Endothelial cell of umbilical vein (primary cell): ENCODE data around the gene LRRC3C. TPM values are rescaled to one million over a fixed set of nuclear protein-coding genes. Genes with fewer than 3 reads are reported as not detected.

Experiments used
- BruUV-seq: library from RNA; stranded (reverse); fragments of 400-500 nt; replicated peaks from 2 replicates; lab custom pipeline; 2021; lab: Mats Ljungman, UMichigan
- CTCF ChIA-PET: fragments of 300-600, 350-600 bp; sonication (Branson Sonifier 250); formaldehyde crosslinking; loops from one replicate; lab custom pipeline; 2021; ENCODE audit warnings: antibody characterized with exemption, inconsistent platforms; lab: Charles Lee
- POLR2A ChIA-PET: fragments of 300-600, 350-600 bp; sonication (Branson Sonifier 250); formaldehyde crosslinking; loops from one replicate; lab custom pipeline; 2021; ENCODE audit warnings: antibody characterized with exemption, inconsistent platforms; lab: Charles Lee
- DNase-seq: peaks from one replicate; pipeline ENCODE4 v3.0.0-alpha.2; 2011; ENCODE audit warnings: low read depth, low spot score
- FAIRE-seq: peaks from 2 replicates; lab custom pipeline; 2011; peaks lifted over from hg19 to GRCh38; lab: Jason Lieb, UNC
- H2AFZ ChIP-seq: 2 replicates; pipeline ENCODE4 v1.6.0; 2012; ENCODE audit warnings: low read depth, low read length, control low read depth, inconsistent platforms
- H3K27ac ChIP-seq: 2 replicates; pipeline ENCODE4 v1.5.1; 2011; ENCODE audit warnings: low read depth, mild to moderate bottlenecking, control low read depth, low read length, moderate library complexity; ENCODE audit not compliant: insufficient read depth
- H3K27me3 ChIP-seq, 2 experiments: 2 replicates each; pipeline versions ENCODE4 v1.6.0 to v1.6.1; 2011; ENCODE audit warnings: low read length in 2 of 2, mixed read lengths in 1 of 2; ENCODE audit not compliant: control insufficient read depth in 2 of 2, insufficient read depth in 2 of 2
- H3K36me3 ChIP-seq, 2 experiments: 2 replicates in 1 of 2; 3 replicates in 1 of 2; pipeline ENCODE4 v1.5.1; 2011; ENCODE audit warnings: low read length in 2 of 2, mild to moderate bottlenecking in 1 of 2, moderate library complexity in 1 of 2; ENCODE audit not compliant: control insufficient read depth in 2 of 2, insufficient read depth in 2 of 2; ENCODE audit errors: extremely low read depth in 1 of 2
- H3K4me1 ChIP-seq: 3 replicates; pipeline ENCODE4 v1.5.1; 2011; ENCODE audit warnings: mild to moderate bottlenecking, low read length; ENCODE audit not compliant: control insufficient read depth, insufficient read depth; ENCODE audit errors: extremely low read depth
- H3K4me2 ChIP-seq: 2 replicates; pipeline ENCODE4 v1.6.1; 2011; ENCODE audit warnings: low read length, control low read depth, mixed read lengths; ENCODE audit not compliant: insufficient read depth
- H3K4me3 ChIP-seq, 3 experiments: fragments of 200-600 bp in 1 of 3; sonication (generic), shearing (Covaris generic) in 1 of 3; replicated peaks in 1 of 3; 2 replicates each; pipeline ENCODE4 v1.5.1; 2011 to 2016; ENCODE audit warnings: control low read depth in 3 of 3, low read length in 3 of 3, mild to moderate bottlenecking in 2 of 3, inconsistent platforms in 1 of 3, low read depth in 1 of 3, moderate library complexity in 1 of 3; ENCODE audit not compliant: insufficient read depth in 1 of 3
- H3K79me2 ChIP-seq: 2 replicates; pipeline ENCODE4 v1.6.0; 2012; ENCODE audit warnings: low read length, inconsistent platforms; ENCODE audit not compliant: control insufficient read depth, insufficient read depth
- H3K9ac ChIP-seq: replicated peaks from 2 replicates; pipeline ENCODE3; 2011; ENCODE audit warnings: low read length, control low read depth; ENCODE audit not compliant: insufficient read depth; ENCODE audit errors: extremely low read depth
- H3K9me1 ChIP-seq: replicated peaks from 3 replicates; pipeline ENCODE4 v1.6.0; 2011; ENCODE audit warnings: mild to moderate bottlenecking, low read length; ENCODE audit not compliant: control insufficient read depth, insufficient read depth; ENCODE audit errors: extremely low read depth
- H3K9me3 ChIP-seq: replicated peaks from 2 replicates; pipeline ENCODE4 v1.5.1; 2012; ENCODE audit warnings: low read length, inconsistent platforms; ENCODE audit not compliant: control insufficient read depth, insufficient read depth
- H4K20me1 ChIP-seq: replicated peaks from 2 replicates; pipeline ENCODE3; 2011; ENCODE audit warnings: mild to moderate bottlenecking, low read length; ENCODE audit not compliant: control insufficient read depth, insufficient read depth; ENCODE audit errors: extremely low read depth
- CTCF ChIP-seq, 2 donors: IDR thresholded peaks; 1 replicate in 1 of 2; 2 replicates in 1 of 2; pipeline ENCODE4 v1.5.1; 2011; ENCODE audit warnings: low read length in 2 of 2, mild to moderate bottlenecking in 2 of 2, moderate library complexity in 2 of 2, control low read depth in 1 of 2, inconsistent platforms in 1 of 2, low read depth in 1 of 2; ENCODE audit not compliant: insufficient read depth in 1 of 2; ENCODE audit errors: extremely low read depth in 1 of 2
- GATA2 ChIP-seq: IDR thresholded peaks from 2 replicates; pipeline ENCODE4 v1.7.0; 2011; ENCODE audit warnings: low read depth, mild to moderate bottlenecking, moderate library complexity, mixed read lengths, low read length; ENCODE audit not compliant: insufficient read length, insufficient read depth
- JUN ChIP-seq: IDR thresholded peaks from 2 replicates; pipeline ENCODE4 v1.6.1; 2011; ENCODE audit warnings: borderline replicate concordance, low read depth; ENCODE audit not compliant: insufficient read length, insufficient read depth
- MYC ChIP-seq: IDR thresholded peaks from one replicate; pipeline ENCODE4 v1.6.1; 2011; ENCODE audit warnings: mild to moderate bottlenecking, low read depth, low read length
- POLR2A ChIP-seq: IDR thresholded peaks from 2 replicates; pipeline ENCODE4 v1.6.1; 2012; ENCODE audit warnings: low read depth, mild to moderate bottlenecking, control low read depth, low read length
- POLR2AphosphoS5 ChIP-seq: IDR thresholded peaks from 2 replicates; pipeline ENCODE4 v1.6.1; 2012; ENCODE audit warnings: low read depth, mild to moderate bottlenecking, control low read depth, low read length, moderate library complexity; ENCODE audit not compliant: insufficient read depth
- dilution Hi-C: fragments of 300-500 bp; cut with MboI; formaldehyde crosslinking; loops from one replicate; pipeline ENCODE4 v1.15.0; 2019; ENCODE audit warnings: low sequenced_read_pairs; ENCODE audit not compliant: extremely low pct_ligation_motif_present
- intact Hi-C: fragments of 100-400 bp; cut with micrococcal nuclease; formaldehyde crosslinking; loops from one replicate; pipeline ENCODE4 v1.10.0; 2022
- polyA plus RNA-seq, 4 experiments: library from polyadenylated mRNA; depleted of rRNA in 3 of 4; stranded (reverse) in 3 of 4; unstranded in 1 of 4; fragments of >200 nt; gene quantifications; 2 replicates each; pipeline versions ENCODE4 v1.2.1 to v1.2.3, GENCODE V29; 2011 to 2012; ENCODE audit warnings: missing spikeins in 1 of 4
- total RNA-seq: library from RNA; stranded (reverse); gene quantifications from 2 replicates; pipeline ENCODE4 v1.2.3, GENCODE V29; 2021
- TF ChIP-seq, protein P1 (sequence below): IDR thresholded peaks from 2 replicates; pipeline ENCODE4 v1.6.1; 2011; ENCODE audit not compliant: insufficient read depth, insufficient read length

Gene LRRC3C
- total and polyA plus RNA-seq, 2 donors (not counting 3 experiments of a cell fraction or from before 2014, with no cell fraction given), result not detected

- intact Hi-C loops, result no loop called here
- no peak overlapping the region for H2AFZ ChIP-seq
- POLR2A ChIA-PET, result no interaction called here
- H3K4me2 ChIP-seq, result no peak overlapping the region
- TSS peak; percentile 15 for BruUV-seq
- no peak for DNase-seq
- TF ChIP-seq POLR2A (no peak), MYC (no peak), JUN (no peak), POLR2AphosphoS5 (no peak), CTCF (IDR thresholded peaks at IDR 0.05; ENCODE audit: extremely low read depth in 1 of 2, insufficient read depth in 1 of 2, low read depth in 1 of 2, low read length in 2 of 2) (no peak), GATA2 (no peak)
- TF ChIP-seq, protein P1, sequence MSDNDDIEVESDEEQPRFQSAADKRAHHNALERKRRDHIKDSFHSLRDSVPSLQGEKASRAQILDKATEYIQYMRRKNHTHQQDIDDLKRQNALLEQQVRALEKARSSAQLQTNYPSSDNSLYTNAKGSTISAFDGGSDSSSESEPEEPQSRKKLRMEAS, result no peak
- peaks cover 10% of the 10 kb centered on the region for H3K4me1 ChIP-seq
- H3K27ac ChIP-seq, result no peak overlapping the region
- no peaks in the 10 kb centered on the region for H3K9me1 ChIP-seq
- H3K27me3 ChIP-seq, result no peaks in the 10 kb centered on the region
- no peak for FAIRE-seq
- peaks cover 5 to 32% of the 10 kb centered on the region in 2 experiments for H3K36me3 ChIP-seq
- no peaks in the 10 kb centered on the region for H4K20me1 ChIP-seq
- peaks cover 17% of the 10 kb centered on the region for H3K79me2 ChIP-seq
- CTCF ChIA-PET, result no interaction called here
- no peak overlapping the region for H3K9ac ChIP-seq
- no peaks in the 10 kb centered on the region for H3K9me3 ChIP-seq
- dilution Hi-C loops, result no loop called here
- no peak overlapping the region for H3K4me3 ChIP-seq
Measured at GRCh38 chr17:39921323-39921722, 6.2 kb upstream of the LRRC3C start.
